ENCODE data around the gene SCAP. TPM values are rescaled to one million over a fixed set of nuclear protein-coding genes. Genes with fewer than 3 reads are reported as not detected.

Gene SCAP
- total RNA-seq, 1 donor from 2014 or later = 103 TPM

GRCh38 chr3:47424434-47425382 is 51.0 kb downstream of the SCAP start:
- H3K4me1 Mint-ChIP-seq = peaks cover 7% of the 10 kb centered on the region
- peaks cover 7% of the 10 kb centered on the region for H3K36me3 Mint-ChIP-seq (ENCODE audit: low read depth)
- peaks cover 2% of the 10 kb centered on the region for H3K27me3 Mint-ChIP-seq (ENCODE audit: low read depth)
- TF ChIP-seq, protein P1, sequence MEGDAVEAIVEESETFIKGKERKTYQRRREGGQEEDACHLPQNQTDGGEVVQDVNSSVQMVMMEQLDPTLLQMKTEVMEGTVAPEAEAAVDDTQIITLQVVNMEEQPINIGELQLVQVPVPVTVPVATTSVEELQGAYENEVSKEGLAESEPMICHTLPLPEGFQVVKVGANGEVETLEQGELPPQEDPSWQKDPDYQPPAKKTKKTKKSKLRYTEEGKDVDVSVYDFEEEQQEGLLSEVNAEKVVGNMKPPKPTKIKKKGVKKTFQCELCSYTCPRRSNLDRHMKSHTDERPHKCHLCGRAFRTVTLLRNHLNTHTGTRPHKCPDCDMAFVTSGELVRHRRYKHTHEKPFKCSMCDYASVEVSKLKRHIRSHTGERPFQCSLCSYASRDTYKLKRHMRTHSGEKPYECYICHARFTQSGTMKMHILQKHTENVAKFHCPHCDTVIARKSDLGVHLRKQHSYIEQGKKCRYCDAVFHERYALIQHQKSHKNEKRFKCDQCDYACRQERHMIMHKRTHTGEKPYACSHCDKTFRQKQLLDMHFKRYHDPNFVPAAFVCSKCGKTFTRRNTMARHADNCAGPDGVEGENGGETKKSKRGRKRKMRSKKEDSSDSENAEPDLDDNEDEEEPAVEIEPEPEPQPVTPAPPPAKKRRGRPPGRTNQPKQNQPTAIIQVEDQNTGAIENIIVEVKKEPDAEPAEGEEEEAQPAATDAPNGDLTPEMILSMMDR (conservative IDR thresholded peaks at IDR 0.05) = no peak
- H3K27ac Mint-ChIP-seq (ENCODE audit: unreplicated experiment) = peak overlapping the region; percentile 16
- H3K4me3 Mint-ChIP-seq = no peak overlapping the region
- no peaks in the 10 kb centered on the region for H3K9me3 Mint-ChIP-seq
- no peak for DNase-seq (ENCODE audit: low read depth, low spot score)

- Mint-ChIP-seq H3K4me1 (peaks cover 6% of the 10 kb centered on the region), H3K9me3 (no peaks in the 10 kb centered on the region), H3K27ac (ENCODE audit: unreplicated experiment) (no peak overlapping the region), H3K27me3 (ENCODE audit: low read depth) (peaks cover 2% of the 10 kb centered on the region), H3K4me3 (no peak overlapping the region), H3K36me3 (ENCODE audit: low read depth) (peaks cover 7% of the 10 kb centered on the region)
- DNase-seq (ENCODE audit: low read depth, low spot score) = no peak
- TF ChIP-seq, protein P1 (conservative IDR thresholded peaks at IDR 0.05) = no peak
Measured at GRCh38 chr3:47423548-47424145, 52.1 kb downstream of the SCAP start.

GRCh38 chr3:47422743-47423142 is 53.0 kb downstream of the SCAP start:
- DNase-seq (ENCODE audit: low read depth, low spot score) = no peak

DNA sequence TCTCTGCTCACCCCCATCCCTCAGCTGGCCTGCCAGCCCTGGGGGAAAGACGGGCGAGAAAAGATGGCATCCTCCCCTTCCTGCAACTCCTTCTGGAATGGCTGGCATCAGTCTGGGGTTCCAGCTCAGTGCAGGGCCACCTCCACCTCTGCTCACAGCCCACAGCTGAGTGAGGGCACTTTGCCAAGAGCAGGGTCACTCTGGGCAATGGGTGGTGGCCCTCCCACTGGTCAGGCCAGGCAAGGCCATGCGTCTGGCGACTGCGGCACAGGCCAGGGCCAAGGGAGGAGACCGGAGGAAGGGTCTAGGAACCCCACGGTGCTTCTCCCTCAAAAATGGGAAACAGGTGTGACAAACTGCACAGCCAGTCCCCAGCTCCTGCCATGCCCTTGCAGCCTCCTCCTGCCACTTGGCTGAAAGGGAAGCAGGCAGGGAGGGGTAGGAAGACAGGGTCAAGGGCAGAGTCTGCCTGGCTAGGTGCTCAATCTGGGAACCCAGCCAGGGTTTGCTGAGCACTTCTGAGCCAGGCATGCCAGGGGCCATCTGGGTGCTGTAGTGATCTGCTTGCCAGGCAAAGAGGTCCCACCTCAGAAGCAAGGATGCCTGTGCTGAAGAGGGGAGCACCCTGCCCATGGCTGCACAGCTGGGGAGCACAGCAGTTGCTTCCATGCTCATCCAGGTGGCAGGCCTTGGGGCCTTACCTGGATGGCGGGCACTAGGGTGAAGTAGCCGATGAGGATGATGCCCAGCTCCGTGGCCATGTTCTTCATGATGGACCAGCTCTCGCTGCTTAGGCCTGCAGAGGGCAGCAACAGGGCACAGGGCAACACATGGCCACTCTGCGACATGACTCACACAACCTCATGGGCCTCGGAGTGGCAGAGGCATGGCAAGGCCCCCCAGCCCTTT is 53.7 kb downstream of the SCAP start:
- no peak for DNase-seq (ENCODE audit: low read depth, low spot score)
- Mint-ChIP-seq H3K27ac (ENCODE audit: unreplicated experiment) (peak overlapping the region; percentile 99), H3K27me3 (ENCODE audit: low read depth) (peaks cover 2% of the 10 kb centered on the region), H3K36me3 (ENCODE audit: low read depth) (peaks cover 7% of the 10 kb centered on the region), H3K4me3 (no peak overlapping the region), H3K4me1 (peaks cover 6% of the 10 kb centered on the region), H3K9me3 (no peaks in the 10 kb centered on the region)
- TF ChIP-seq, protein P1 (conservative IDR thresholded peaks at IDR 0.05) = peak; percentile 27

More at GRCh38 chr3:47422743-47423142, 53.0 kb downstream of the SCAP start:
- Mint-ChIP-seq H3K27me3 (ENCODE audit: low read depth) (peaks cover 2% of the 10 kb centered on the region), H3K4me1 (peaks cover 6% of the 10 kb centered on the region), H3K36me3 (ENCODE audit: low read depth) (peaks cover 7% of the 10 kb centered on the region), H3K4me3 (no peak overlapping the region), H3K27ac (ENCODE audit: unreplicated experiment) (no peak overlapping the region), H3K9me3 (no peaks in the 10 kb centered on the region)
- TF ChIP-seq, protein P1 (conservative IDR thresholded peaks at IDR 0.05) = no peak
